IMR-90 (cell line): Measurements from ENCODE around the gene CDH13.

ENCODE experiments used
- MAFK ChIP-seq: IDR thresholded peaks from 2 replicates; pipeline ENCODE4 v1.6.1; 2012; ENCODE audit warnings: low read depth, low read length, improper control_type of control experiment
- POLR2A ChIP-seq: IDR thresholded peaks from 2 replicates; pipeline ENCODE4 v1.6.1; 2012; ENCODE audit warnings: mild to moderate bottlenecking, low read depth, low read length
- TF ChIP-seq, protein P1 (sequence below): conservative IDR thresholded peaks from 2 replicates; pipeline ENCODE4 v1.5.1; 2012; ENCODE audit warnings: mild to moderate bottlenecking, low read depth, low read length, improper control_type of control experiment

DNA sequence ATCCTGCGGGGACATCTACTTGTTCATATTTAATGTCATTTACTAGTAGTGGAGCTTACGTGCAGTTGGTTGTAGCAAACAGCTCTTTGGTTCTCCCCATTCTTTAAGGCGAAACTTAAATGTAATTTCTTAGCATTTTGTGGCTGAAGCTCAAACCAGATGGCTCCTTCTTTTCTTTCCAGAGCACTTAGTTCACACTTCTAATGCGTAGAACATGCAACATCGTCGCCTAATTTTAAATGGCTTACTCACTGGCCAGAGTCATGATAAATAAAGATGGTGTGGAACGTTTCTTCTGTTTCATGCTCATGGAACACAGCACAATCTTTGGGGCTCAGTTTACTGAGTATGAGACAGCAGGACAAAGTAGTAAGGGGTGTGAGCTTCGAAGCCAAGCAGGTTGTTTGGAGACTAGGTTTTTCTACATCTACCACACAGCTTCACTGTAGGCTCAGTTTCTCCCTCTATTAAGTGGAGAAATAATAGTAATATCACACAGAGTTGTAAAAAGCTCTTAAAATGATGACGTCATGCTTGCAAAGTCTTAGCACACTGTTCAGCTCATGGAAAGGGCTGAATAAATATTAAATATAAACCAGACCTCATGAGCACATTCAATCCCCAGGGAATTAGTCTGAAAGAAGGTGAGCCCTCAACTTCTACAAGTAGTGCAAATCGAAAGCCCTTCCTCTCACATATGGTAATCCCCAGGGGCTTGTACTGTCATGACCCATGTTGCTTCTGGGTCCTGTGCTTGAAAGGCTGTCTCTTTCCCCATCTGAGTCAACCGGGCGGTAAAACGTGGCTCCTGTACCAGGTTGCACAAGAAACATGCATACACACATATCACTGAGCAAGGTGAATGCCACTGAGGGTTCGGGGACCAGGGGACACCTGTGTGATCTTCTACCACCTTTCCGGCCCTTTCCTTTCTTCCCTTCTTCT, 384.3 kb downstream of the CDH13 start:
- TF ChIP-seq POLR2A: no peak
- TF ChIP-seq, protein P1, sequence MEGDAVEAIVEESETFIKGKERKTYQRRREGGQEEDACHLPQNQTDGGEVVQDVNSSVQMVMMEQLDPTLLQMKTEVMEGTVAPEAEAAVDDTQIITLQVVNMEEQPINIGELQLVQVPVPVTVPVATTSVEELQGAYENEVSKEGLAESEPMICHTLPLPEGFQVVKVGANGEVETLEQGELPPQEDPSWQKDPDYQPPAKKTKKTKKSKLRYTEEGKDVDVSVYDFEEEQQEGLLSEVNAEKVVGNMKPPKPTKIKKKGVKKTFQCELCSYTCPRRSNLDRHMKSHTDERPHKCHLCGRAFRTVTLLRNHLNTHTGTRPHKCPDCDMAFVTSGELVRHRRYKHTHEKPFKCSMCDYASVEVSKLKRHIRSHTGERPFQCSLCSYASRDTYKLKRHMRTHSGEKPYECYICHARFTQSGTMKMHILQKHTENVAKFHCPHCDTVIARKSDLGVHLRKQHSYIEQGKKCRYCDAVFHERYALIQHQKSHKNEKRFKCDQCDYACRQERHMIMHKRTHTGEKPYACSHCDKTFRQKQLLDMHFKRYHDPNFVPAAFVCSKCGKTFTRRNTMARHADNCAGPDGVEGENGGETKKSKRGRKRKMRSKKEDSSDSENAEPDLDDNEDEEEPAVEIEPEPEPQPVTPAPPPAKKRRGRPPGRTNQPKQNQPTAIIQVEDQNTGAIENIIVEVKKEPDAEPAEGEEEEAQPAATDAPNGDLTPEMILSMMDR: no peak
- no peak for TF ChIP-seq MAFK
